Mesodermal cell (in vitro differentiated cells): ENCODE data around the gene ECSIT.

Source experiments
- H3K27ac ChIP-seq: 2 replicates; pipeline ENCODE4 v1.7.0; 2013; ENCODE audit warnings: mild to moderate bottlenecking, low read depth, low read length, moderate library complexity; ENCODE audit not compliant: severe bottlenecking
- H3K36me3 ChIP-seq: 2 replicates; pipeline ENCODE4 v1.7.1; 2013; ENCODE audit warnings: mild to moderate bottlenecking, low read length, moderate library complexity; ENCODE audit not compliant: control insufficient read depth, insufficient read depth
- H3K4me1 ChIP-seq: one replicate; pipeline ENCODE4 v1.7.1; 2013; ENCODE audit warnings: mild to moderate bottlenecking, low read length; ENCODE audit not compliant: insufficient read depth, control insufficient read depth, poor library complexity, severe bottlenecking
- H3K4me3 ChIP-seq: 2 replicates; pipeline ENCODE4 v1.7.0; 2013; ENCODE audit warnings: low read length, control low read depth, mild to moderate bottlenecking; ENCODE audit not compliant: insufficient read depth, poor library complexity, severe bottlenecking; ENCODE audit errors: extremely low read depth
- H3K9me3 ChIP-seq: 2 replicates; pipeline ENCODE4 v1.7.1; 2013; ENCODE audit warnings: mild to moderate bottlenecking, low read length, moderate library complexity; ENCODE audit not compliant: control insufficient read depth
- WGBS, 2 experiments: methylation state at CpG; one replicate each; pipeline ENCODE4 v1.1.5; 2013; ENCODE audit warnings: missing lambda C conversion rate in 2 of 2; ENCODE audit not compliant: insufficient coverage in 2 of 2; 5-methylcytosine and 5-hydroxymethylcytosine counted together

ECSIT gene

GRCh38 chr19:11563532-11563931 lies 34.6 kb upstream of the ECSIT start:
- Histone ChIP-seq H3K4me1 (no peaks in the 10 kb centered on the region), H3K36me3 (no peaks in the 10 kb centered on the region), H3K27ac (no peak overlapping the region), H3K9me3 (no peaks in the 10 kb centered on the region), H3K4me3 (no peak overlapping the region)
- WGBS, 2 experiments, result 89 to 99% methylated on average over 7 to 8 of the region's 8 CpGs

- 34 to 37% methylated on average over 6 to 7 of the region's 9 CpGs for WGBS, 2 experiments
- H3K9me3 ChIP-seq, result no peaks in the 10 kb centered on the region
- H3K4me3 ChIP-seq, result no peak overlapping the region
- no peaks in the 10 kb centered on the region for H3K4me1 ChIP-seq
- no peak overlapping the region for H3K27ac ChIP-seq
- peaks cover 5% of the 10 kb centered on the region for H3K36me3 ChIP-seq
Measured at GRCh38 chr19:11560404-11561051, 31.6 kb upstream of the ECSIT start.

GRCh38 chr19:11558881-11559828 lies 30.2 kb upstream of the ECSIT start, which contains the start of gene ELOF1:
Gene ELOF1 (minus strand): TSS chr19:11559230. CDS start chr19:11554347, 4,883 bp downstream.
- Histone ChIP-seq H3K4me3 (peak within 1 kb of the TSS; percentile 97), H3K9me3 (no peaks in the 10 kb centered on the region), H3K36me3 (peaks cover 18% of the 10 kb centered on the region), H3K27ac (no peak within 1 kb of the TSS), H3K4me1 (no peaks in the 10 kb centered on the region)
- 0 to 6% methylated on average over 44 to 46 of the region's 57 CpGs for WGBS, 2 experiments

- Histone ChIP-seq H3K36me3 (peaks cover 36% of the 10 kb centered on the region), H3K27ac (no peak overlapping the region), H3K9me3 (no peaks in the 10 kb centered on the region), H3K4me3 (no peak overlapping the region), H3K4me1 (no peaks in the 10 kb centered on the region)
- WGBS, 2 experiments, result 90 to 100% methylated on average over 1 to 4 of the region's 4 CpGs
Measured at GRCh38 chr19:11556634-11557420, 27.9 kb upstream of the ECSIT start.

GRCh38 chr19:11555246-11555645 lies 26.3 kb upstream of the ECSIT start:
- H3K4me3 ChIP-seq, result no peak overlapping the region
- peaks cover 47% of the 10 kb centered on the region for H3K36me3 ChIP-seq
- WGBS, 2 experiments, result 94 to 96% methylated on average over 3 to 5 of the region's 6 CpGs
- H3K4me1 ChIP-seq, result no peaks in the 10 kb centered on the region
- no peaks in the 10 kb centered on the region for H3K9me3 ChIP-seq
- no peak overlapping the region for H3K27ac ChIP-seq

- H3K9me3 ChIP-seq, result no peaks in the 10 kb centered on the region
- no peak overlapping the region for H3K27ac ChIP-seq
- no peaks in the 10 kb centered on the region for H3K4me1 ChIP-seq
- WGBS, 2 experiments, result 96 to 99% methylated on average over 7 to 11 of the region's 12 CpGs
- no peak overlapping the region for H3K4me3 ChIP-seq
- H3K36me3 ChIP-seq, result peaks cover 57% of the 10 kb centered on the region
Measured at GRCh38 chr19:11554160-11554559, 25.2 kb upstream of the ECSIT start.

- no peaks in the 10 kb centered on the region for H3K9me3 ChIP-seq
- no peak overlapping the region for H3K4me3 ChIP-seq
- no peak overlapping the region for H3K27ac ChIP-seq
- 94 to 95% methylated on average over 12 to 13 of the region's 20 CpGs for whole genome bisulfite sequencing, 2 experiments
- H3K4me1 ChIP-seq, result no peaks in the 10 kb centered on the region
- peaks cover 64% of the 10 kb centered on the region for H3K36me3 ChIP-seq
Measured at GRCh38 chr19:11552666-11553372, 23.9 kb upstream of the ECSIT start.

GRCh38 chr19:11551603-11552235 lies 22.8 kb upstream of the ECSIT start:
- no peaks in the 10 kb centered on the region for H3K9me3 ChIP-seq
- H3K4me1 ChIP-seq, result no peaks in the 10 kb centered on the region
- peak overlapping the region; percentile 49 for H3K27ac ChIP-seq
- WGBS, 2 experiments, result 84 to 90% methylated on average over 22 to 24 of the region's 26 CpGs
- no peak overlapping the region for H3K4me3 ChIP-seq
- H3K36me3 ChIP-seq, result peaks cover 71% of the 10 kb centered on the region

- Histone ChIP-seq H3K4me3 (no peak overlapping the region), H3K9me3 (no peaks in the 10 kb centered on the region), H3K27ac (no peak overlapping the region), H3K36me3 (peaks cover 72% of the 10 kb centered on the region), H3K4me1 (peaks cover 3% of the 10 kb centered on the region)
- whole genome bisulfite sequencing, 2 experiments, result 94 to 96% methylated on average over 4 to 6 of the region's 8 CpGs
Measured at GRCh38 chr19:11550265-11550664, 21.3 kb upstream of the ECSIT start.
